Measurements from ENCODE around the gene TMEM179. TPM values are rescaled to one million over a fixed set of nuclear protein-coding genes. Genes with fewer than 3 reads are reported as not detected.

Gene TMEM179
- total and polyA plus RNA-seq, 2 donors (not counting 3 experiments of a cell fraction or from before 2014, with no cell fraction given) = 0.14 TPM; not detected in 1

DNA sequence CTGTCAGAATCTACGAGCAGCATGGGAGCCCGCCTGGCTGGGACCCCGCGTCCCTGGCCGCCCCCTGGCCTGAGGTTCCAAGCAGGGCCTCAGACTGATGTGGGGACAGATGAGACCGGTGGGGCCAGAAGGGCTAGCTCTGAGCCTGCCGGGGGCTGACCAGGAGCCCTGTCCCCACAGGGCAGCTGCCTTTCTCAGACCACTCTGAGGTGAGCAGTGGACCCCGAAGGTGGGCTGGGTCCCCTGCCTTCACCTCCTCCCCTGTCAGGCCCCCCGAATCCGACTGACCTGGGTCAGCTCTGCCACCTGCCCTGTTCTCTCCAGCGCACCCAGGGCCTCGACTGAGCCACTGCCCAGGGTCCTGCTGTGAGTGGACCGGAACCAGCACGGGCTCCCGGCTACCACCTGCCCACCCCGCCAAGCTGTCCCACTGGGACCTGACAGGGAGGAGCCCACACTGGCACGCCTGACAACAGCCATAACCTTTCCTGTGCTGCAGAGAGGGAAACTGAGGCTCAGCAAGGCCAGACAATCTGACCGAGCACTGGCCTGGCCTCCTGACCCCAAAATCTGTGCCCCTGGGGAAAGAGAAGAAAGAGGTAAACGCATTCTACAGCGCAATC lies 29.7 kb upstream of the TMEM179 start:
- Histone ChIP-seq H2AFZ (ENCODE audit: low read depth, low read length) (no peak overlapping the region), H3K4me2 (ENCODE audit: insufficient read depth, low read length) (no peak overlapping the region), H3K9me3 (replicated peaks; ENCODE audit: control insufficient read depth, insufficient read depth, low read length) (no peaks in the 10 kb centered on the region), H3K79me2 (ENCODE audit: control insufficient read depth, insufficient read depth, low read length) (no peaks in the 10 kb centered on the region), H3K9ac (replicated peaks; ENCODE audit: extremely low read depth, insufficient read depth, low read length) (no peak overlapping the region), H3K9me1 (replicated peaks; ENCODE audit: control insufficient read depth, extremely low read depth, insufficient read depth, low read length) (no peaks in the 10 kb centered on the region), H3K27me3 (ENCODE audit: control insufficient read depth in 2 of 2, insufficient read depth in 2 of 2, low read length in 2 of 2) (no peaks in the 10 kb centered on the region), H4K20me1 (replicated peaks; ENCODE audit: control insufficient read depth, extremely low read depth, insufficient read depth, low read length) (no peaks in the 10 kb centered on the region), H3K36me3 (ENCODE audit: control insufficient read depth in 2 of 2, extremely low read depth in 1 of 2, insufficient read depth in 2 of 2, low read length in 2 of 2) (no peaks in the 10 kb centered on the region), H3K4me1 (ENCODE audit: control insufficient read depth, extremely low read depth, insufficient read depth, low read length) (no peaks in the 10 kb centered on the region), H3K27ac (ENCODE audit: insufficient read depth, low read depth, low read length) (no peak overlapping the region), H3K4me3 (replicated peaks in 1 of 3; ENCODE audit: insufficient read depth in 1 of 3, low read depth in 1 of 3, low read length in 3 of 3) (no peak overlapping the region)
- DNase-seq (ENCODE audit: low read depth, low spot score) (no peak), FAIRE-seq (no peak)
- BruUV-seq (replicated peaks) = no TSS peak
- ChIA-PET POLR2A (no interaction called here), CTCF (no interaction called here)
- dilution Hi-C loops (cut with MboI; ENCODE audit: extremely low pct_ligation_motif_present, low sequenced_read_pairs) (no loop called here), intact Hi-C loops (cut with micrococcal nuclease) (no loop called here)
- TF ChIP-seq MYC (IDR thresholded peaks at IDR 0.05; ENCODE audit: low read depth, low read length) (no peak), POLR2A (IDR thresholded peaks at IDR 0.05; ENCODE audit: low read depth, low read length) (no peak), EZH2 (IDR thresholded peaks at IDR 0.05; ENCODE audit: borderline replicate concordance, low read depth, low read length, severe bottlenecking) (no peak), FOS (IDR thresholded peaks at IDR 0.05; ENCODE audit: borderline replicate concordance, insufficient read depth, low read length) (no peak), GATA2 (IDR thresholded peaks at IDR 0.05; ENCODE audit: insufficient read depth, insufficient read length, low read depth, low read length) (no peak)
- TF ChIP-seq, protein P1, sequence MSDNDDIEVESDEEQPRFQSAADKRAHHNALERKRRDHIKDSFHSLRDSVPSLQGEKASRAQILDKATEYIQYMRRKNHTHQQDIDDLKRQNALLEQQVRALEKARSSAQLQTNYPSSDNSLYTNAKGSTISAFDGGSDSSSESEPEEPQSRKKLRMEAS (IDR thresholded peaks at IDR 0.05; ENCODE audit: insufficient read depth, insufficient read length) = no peak

DNA sequence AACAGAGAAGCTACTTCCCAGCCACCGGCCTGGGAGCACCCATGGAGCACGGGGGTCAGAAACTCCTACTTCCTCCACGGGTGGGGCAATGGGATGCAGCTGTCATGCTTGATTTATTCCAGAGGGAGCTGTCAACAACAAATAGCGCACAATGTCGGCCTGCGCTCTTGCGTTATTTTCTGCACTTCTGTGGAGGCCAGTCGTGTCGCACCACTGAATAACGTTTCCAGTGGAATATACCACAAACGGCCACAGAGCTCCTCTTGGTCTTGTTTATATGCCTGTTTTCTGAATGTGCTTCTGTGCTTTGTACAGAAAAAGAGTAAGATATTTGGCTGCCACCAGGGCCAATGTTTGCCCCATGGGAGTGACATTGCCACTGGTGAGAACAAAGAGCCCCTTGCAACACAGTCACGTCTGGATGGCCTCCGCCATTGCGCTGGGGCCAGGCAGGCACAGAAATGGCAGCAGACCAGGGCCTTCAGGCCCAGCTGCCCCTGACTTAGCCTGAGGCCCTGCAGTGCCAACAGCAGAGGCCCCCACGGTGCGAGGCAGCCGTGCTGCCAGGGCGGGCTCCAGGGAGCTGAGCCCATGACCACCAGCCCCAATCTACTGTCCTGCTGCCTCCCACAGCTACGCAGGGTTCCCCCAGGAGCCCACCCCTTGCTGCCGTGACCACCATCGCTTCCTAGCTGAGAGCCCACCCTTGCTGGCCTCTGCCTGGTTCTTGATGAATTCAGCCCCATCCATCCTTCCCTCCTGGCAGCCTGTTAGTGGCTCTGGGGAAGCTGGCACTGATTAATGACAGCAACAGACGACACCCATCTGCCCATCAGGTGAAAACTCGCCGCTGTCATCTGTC lies 28.9 kb upstream of the TMEM179 start:
- H3K36me3 ChIP-seq (ENCODE audit: control insufficient read depth in 2 of 2, extremely low read depth in 1 of 2, insufficient read depth in 2 of 2, low read length in 2 of 2) = no peaks in the 10 kb centered on the region
- intact Hi-C loops (cut with micrococcal nuclease) = no loop called here
- no peak overlapping the region for H3K27ac ChIP-seq (ENCODE audit: insufficient read depth, low read depth, low read length)
- H3K27me3 ChIP-seq (ENCODE audit: control insufficient read depth in 2 of 2, insufficient read depth in 2 of 2, low read length in 2 of 2) = no peaks in the 10 kb centered on the region
- no peaks in the 10 kb centered on the region for H3K9me3 ChIP-seq (replicated peaks; ENCODE audit: control insufficient read depth, insufficient read depth, low read length)
- no peak overlapping the region for H2AFZ ChIP-seq (ENCODE audit: low read depth, low read length)
- H3K4me2 ChIP-seq (ENCODE audit: insufficient read depth, low read length) = no peak overlapping the region
- no peak overlapping the region for H3K4me3 ChIP-seq (replicated peaks in 1 of 3; ENCODE audit: insufficient read depth in 1 of 3, low read depth in 1 of 3, low read length in 3 of 3)
- no peaks in the 10 kb centered on the region for H3K79me2 ChIP-seq (ENCODE audit: control insufficient read depth, insufficient read depth, low read length)
- no peaks in the 10 kb centered on the region for H4K20me1 ChIP-seq (replicated peaks; ENCODE audit: control insufficient read depth, extremely low read depth, insufficient read depth, low read length)
- no peak overlapping the region for H3K9ac ChIP-seq (replicated peaks; ENCODE audit: extremely low read depth, insufficient read depth, low read length)
- CTCF ChIA-PET = no interaction called here
- DNase-seq (ENCODE audit: low read depth, low spot score) = no peak
- TF ChIP-seq GATA2 (IDR thresholded peaks at IDR 0.05; ENCODE audit: insufficient read depth, insufficient read length, low read depth, low read length) (no peak), FOS (IDR thresholded peaks at IDR 0.05; ENCODE audit: borderline replicate concordance, insufficient read depth, low read length) (no peak), POLR2A (IDR thresholded peaks at IDR 0.05; ENCODE audit: low read depth, low read length) (no peak), EZH2 (IDR thresholded peaks at IDR 0.05; ENCODE audit: borderline replicate concordance, low read depth, low read length, severe bottlenecking) (no peak), MYC (IDR thresholded peaks at IDR 0.05; ENCODE audit: low read depth, low read length) (no peak), JUN (IDR thresholded peaks at IDR 0.05; ENCODE audit: borderline replicate concordance, insufficient read depth, insufficient read length, low read depth) (no peak), POLR2AphosphoS5 (IDR thresholded peaks at IDR 0.05; ENCODE audit: insufficient read depth, low read depth, low read length) (no peak)
- TF ChIP-seq, protein P2, sequence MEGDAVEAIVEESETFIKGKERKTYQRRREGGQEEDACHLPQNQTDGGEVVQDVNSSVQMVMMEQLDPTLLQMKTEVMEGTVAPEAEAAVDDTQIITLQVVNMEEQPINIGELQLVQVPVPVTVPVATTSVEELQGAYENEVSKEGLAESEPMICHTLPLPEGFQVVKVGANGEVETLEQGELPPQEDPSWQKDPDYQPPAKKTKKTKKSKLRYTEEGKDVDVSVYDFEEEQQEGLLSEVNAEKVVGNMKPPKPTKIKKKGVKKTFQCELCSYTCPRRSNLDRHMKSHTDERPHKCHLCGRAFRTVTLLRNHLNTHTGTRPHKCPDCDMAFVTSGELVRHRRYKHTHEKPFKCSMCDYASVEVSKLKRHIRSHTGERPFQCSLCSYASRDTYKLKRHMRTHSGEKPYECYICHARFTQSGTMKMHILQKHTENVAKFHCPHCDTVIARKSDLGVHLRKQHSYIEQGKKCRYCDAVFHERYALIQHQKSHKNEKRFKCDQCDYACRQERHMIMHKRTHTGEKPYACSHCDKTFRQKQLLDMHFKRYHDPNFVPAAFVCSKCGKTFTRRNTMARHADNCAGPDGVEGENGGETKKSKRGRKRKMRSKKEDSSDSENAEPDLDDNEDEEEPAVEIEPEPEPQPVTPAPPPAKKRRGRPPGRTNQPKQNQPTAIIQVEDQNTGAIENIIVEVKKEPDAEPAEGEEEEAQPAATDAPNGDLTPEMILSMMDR (IDR thresholded peaks at IDR 0.05; ENCODE audit: extremely low read depth in 1 of 2, insufficient read depth in 1 of 2, low read depth in 1 of 2, low read length in 2 of 2) = no peak
- TF ChIP-seq, protein P1 (IDR thresholded peaks at IDR 0.05; ENCODE audit: insufficient read depth, insufficient read length) = no peak
- POLR2A ChIA-PET = no interaction called here
- H3K4me1 ChIP-seq (ENCODE audit: control insufficient read depth, extremely low read depth, insufficient read depth, low read length) = no peaks in the 10 kb centered on the region
- FAIRE-seq = no peak
- dilution Hi-C loops (cut with MboI; ENCODE audit: extremely low pct_ligation_motif_present, low sequenced_read_pairs) = no loop called here
- BruUV-seq (replicated peaks) = no TSS peak
- no peaks in the 10 kb centered on the region for H3K9me1 ChIP-seq (replicated peaks; ENCODE audit: control insufficient read depth, extremely low read depth, insufficient read depth, low read length)

All from endothelial cell of umbilical vein (primary cell).